Loucy (cell line): Measurements from ENCODE around the gene FA2H.

Experiments
- CTCF ChIP-seq: fragments of 200-600 bp; sonication (generic); conservative IDR thresholded peaks from 2 replicates; pipeline ENCODE4 v1.5.1; 2014; ENCODE audit warnings: mild to moderate bottlenecking, antibody characterized with exemption, low read length
- EZH2phosphoT487 ChIP-seq: fragments of 200-600 bp; IDR thresholded peaks from 2 replicates; pipeline ENCODE4 v1.6.1; 2018; ENCODE audit warnings: antibody characterized with exemption, mild to moderate bottlenecking, moderate library complexity, borderline replicate concordance

GRCh38 chr16:74743045-74743667, 31.5 kb downstream of the FA2H start:
- no peak for TF ChIP-seq CTCF
- TF ChIP-seq EZH2phosphoT487: no peak
